Measurements from ENCODE around the gene OBSCN.

Gene OBSCN

GRCh38 chr1:228310162-228310792, 102.4 kb downstream of the OBSCN start:
- no peak for TF ChIP-seq CTCF (IDR thresholded peaks at IDR 0.05; ENCODE audit: insufficient read depth, low read depth, low read length, missing control alignments)
- no peak for DNase-seq (ENCODE audit: low read depth)
- no peak overlapping the region for H3K4me3 ChIP-seq (ENCODE audit: low read depth, low read length)

GRCh38 chr1:228311091-228311490, 103.2 kb downstream of the OBSCN start:
- no peak overlapping the region for H3K4me3 ChIP-seq (ENCODE audit: low read depth, low read length)
- no peak for TF ChIP-seq CTCF (IDR thresholded peaks at IDR 0.05; ENCODE audit: insufficient read depth, low read depth, low read length, missing control alignments)
- DNase-seq (ENCODE audit: low read depth) = no peak

- H3K4me3 ChIP-seq (ENCODE audit: low read depth, low read length) = no peak overlapping the region
- TF ChIP-seq CTCF (IDR thresholded peaks at IDR 0.05; ENCODE audit: insufficient read depth, low read depth, low read length, missing control alignments) = no peak
- no peak for DNase-seq (ENCODE audit: low read depth)
These were observed 104.4 kb downstream of the OBSCN start for GRCh38 chr1:228312136-228312764.

GRCh38 chr1:228313536-228314277, 105.9 kb downstream of the OBSCN start:
- TF ChIP-seq CTCF (IDR thresholded peaks at IDR 0.05; ENCODE audit: insufficient read depth, low read depth, low read length, missing control alignments) = no peak
- no peak overlapping the region for H3K4me3 ChIP-seq (ENCODE audit: low read depth, low read length)
- no peak for DNase-seq (ENCODE audit: low read depth)

GRCh38 chr1:228314315-228314657, 106.4 kb downstream of the OBSCN start:
- TF ChIP-seq CTCF (IDR thresholded peaks at IDR 0.05; ENCODE audit: insufficient read depth, low read depth, low read length, missing control alignments) = no peak
- no peak for DNase-seq (ENCODE audit: low read depth)

GRCh38 chr1:228314658-228315483, 107.0 kb downstream of the OBSCN start:
- H3K4me3 ChIP-seq (ENCODE audit: low read depth, low read length) = no peak overlapping the region
- DNase-seq (ENCODE audit: low read depth) = no peak
- no peak for TF ChIP-seq CTCF (IDR thresholded peaks at IDR 0.05; ENCODE audit: insufficient read depth, low read depth, low read length, missing control alignments)

More at GRCh38 chr1:228314315-228314657, 106.4 kb downstream of the OBSCN start:
- H3K4me3 ChIP-seq (ENCODE audit: low read depth, low read length) = no peak overlapping the region

All from GM12865 (cell line).